MCF 10A (cell line): ENCODE data around the gene RAPGEF5. TPM values are rescaled to one million over a fixed set of nuclear protein-coding genes. Genes with fewer than 3 reads are reported as not detected.

Experiments
- BruUV-seq: library from RNA; stranded (reverse); fragments of 400-500 nt; replicated peaks from 2 replicates; lab custom pipeline; 2021; lab: Mats Ljungman, UMichigan
- CTCF ChIA-PET: fragments of 300-600 bp; sonication (Branson Sonifier 250); formaldehyde crosslinking; extraction: SDS; loops from one replicate; lab custom pipeline; 2021; ENCODE audit warnings: antibody characterized with exemption, inconsistent platforms; lab: Yijun Ruan, JAX
- POLR2A ChIA-PET: fragments of 300-600, 350-650 bp; sonication (Branson Sonifier 250); formaldehyde crosslinking; extraction: SDS; loops from one replicate; lab custom pipeline; 2020; ENCODE audit warnings: antibody characterized with exemption, inconsistent platforms; lab: Yijun Ruan, JAX
- DNase-seq: peaks from one replicate; pipeline ENCODE4 v3.0.0-alpha.2; 2018; ENCODE audit not compliant: unreplicated experiment
- H3K27ac Mint-ChIP-seq: one replicate; pipeline ENCODE4 v1.8.0; 2022; ENCODE audit warnings: mild to moderate bottlenecking, low read depth, mixed read lengths; ENCODE audit not compliant: unreplicated experiment
- H3K27me3 Mint-ChIP-seq: one replicate; pipeline ENCODE4 v1.8.0; 2022; ENCODE audit warnings: mixed read lengths; ENCODE audit not compliant: insufficient read depth, unreplicated experiment
- H3K36me3 Mint-ChIP-seq: one replicate; pipeline ENCODE4 v1.8.0; 2022; ENCODE audit warnings: mild to moderate bottlenecking, moderate library complexity, mixed read lengths; ENCODE audit not compliant: insufficient read depth, unreplicated experiment
- H3K4me1 Mint-ChIP-seq: one replicate; pipeline ENCODE4 v1.8.0; 2022; ENCODE audit warnings: mixed read lengths; ENCODE audit not compliant: insufficient read depth, unreplicated experiment
- H3K4me3 Mint-ChIP-seq: one replicate; pipeline ENCODE4 v1.8.0; 2022; ENCODE audit warnings: mild to moderate bottlenecking, moderate library complexity, mixed read lengths; ENCODE audit not compliant: unreplicated experiment
- H3K9me3 Mint-ChIP-seq: one replicate; pipeline ENCODE4 v1.8.0; 2022; ENCODE audit warnings: mixed read lengths; ENCODE audit not compliant: unreplicated experiment
- intact Hi-C: fragments of 100-400 bp; cut with micrococcal nuclease; formaldehyde crosslinking; loops from 2 replicates; pipeline ENCODE4 v1.14.1; 2022
- total RNA-seq: library from RNA; stranded (reverse); gene quantifications from 2 replicates; pipeline ENCODE4 v1.2.3, GENCODE V29; 2022
- TF ChIP-seq, protein P1 (sequence below): fragments of 200-600 bp; IDR thresholded peaks from one replicate; pipeline ENCODE4 v1.8.0; 2022; ENCODE audit warnings: antibody characterized with exemption, mild to moderate bottlenecking; ENCODE audit not compliant: unreplicated experiment

The RAPGEF5 gene
- total RNA-seq, 1 experiment from 2014 or later, result 1.9 TPM

DNA sequence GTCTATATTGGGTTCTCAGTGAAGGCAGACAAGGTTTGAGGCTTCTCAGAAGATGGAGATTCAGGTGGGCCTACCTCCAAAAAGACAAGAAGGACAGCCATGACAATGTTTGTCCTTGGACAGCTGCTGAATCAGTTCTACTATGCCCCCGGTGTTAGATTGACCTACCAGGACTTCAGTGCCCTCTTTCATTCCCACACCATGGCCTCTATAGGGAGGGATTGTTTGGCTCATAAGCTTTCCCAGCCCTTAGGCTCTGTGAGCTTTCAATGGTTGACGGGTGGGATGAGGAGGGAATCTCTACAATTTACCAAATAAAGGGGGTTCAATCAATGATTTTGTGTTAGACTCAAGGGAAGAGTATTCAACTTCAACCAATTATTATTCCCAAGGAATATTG lies 23.4 kb upstream of the RAPGEF5 start:
- Mint-ChIP-seq H3K27me3 (no peaks in the 10 kb centered on the region), H3K27ac (no peak overlapping the region), H3K36me3 (no peaks in the 10 kb centered on the region), H3K9me3 (no peaks in the 10 kb centered on the region), H3K4me1 (peaks cover under 1% of the 10 kb centered on the region), H3K4me3 (no peak overlapping the region)
- CTCF ChIA-PET, result interaction anchor here (1.5 kb wide), 1 partner anchor 297 kb away, joined by 4 read pairs; no protein-coding TSS in a partner anchor
- POLR2A ChIA-PET, result no interaction called here
- no peak for DNase-seq
- BruUV-seq, result no TSS peak
- intact Hi-C loops, result no loop called here
- TF ChIP-seq, protein P1, sequence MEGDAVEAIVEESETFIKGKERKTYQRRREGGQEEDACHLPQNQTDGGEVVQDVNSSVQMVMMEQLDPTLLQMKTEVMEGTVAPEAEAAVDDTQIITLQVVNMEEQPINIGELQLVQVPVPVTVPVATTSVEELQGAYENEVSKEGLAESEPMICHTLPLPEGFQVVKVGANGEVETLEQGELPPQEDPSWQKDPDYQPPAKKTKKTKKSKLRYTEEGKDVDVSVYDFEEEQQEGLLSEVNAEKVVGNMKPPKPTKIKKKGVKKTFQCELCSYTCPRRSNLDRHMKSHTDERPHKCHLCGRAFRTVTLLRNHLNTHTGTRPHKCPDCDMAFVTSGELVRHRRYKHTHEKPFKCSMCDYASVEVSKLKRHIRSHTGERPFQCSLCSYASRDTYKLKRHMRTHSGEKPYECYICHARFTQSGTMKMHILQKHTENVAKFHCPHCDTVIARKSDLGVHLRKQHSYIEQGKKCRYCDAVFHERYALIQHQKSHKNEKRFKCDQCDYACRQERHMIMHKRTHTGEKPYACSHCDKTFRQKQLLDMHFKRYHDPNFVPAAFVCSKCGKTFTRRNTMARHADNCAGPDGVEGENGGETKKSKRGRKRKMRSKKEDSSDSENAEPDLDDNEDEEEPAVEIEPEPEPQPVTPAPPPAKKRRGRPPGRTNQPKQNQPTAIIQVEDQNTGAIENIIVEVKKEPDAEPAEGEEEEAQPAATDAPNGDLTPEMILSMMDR, result no peak

DNA sequence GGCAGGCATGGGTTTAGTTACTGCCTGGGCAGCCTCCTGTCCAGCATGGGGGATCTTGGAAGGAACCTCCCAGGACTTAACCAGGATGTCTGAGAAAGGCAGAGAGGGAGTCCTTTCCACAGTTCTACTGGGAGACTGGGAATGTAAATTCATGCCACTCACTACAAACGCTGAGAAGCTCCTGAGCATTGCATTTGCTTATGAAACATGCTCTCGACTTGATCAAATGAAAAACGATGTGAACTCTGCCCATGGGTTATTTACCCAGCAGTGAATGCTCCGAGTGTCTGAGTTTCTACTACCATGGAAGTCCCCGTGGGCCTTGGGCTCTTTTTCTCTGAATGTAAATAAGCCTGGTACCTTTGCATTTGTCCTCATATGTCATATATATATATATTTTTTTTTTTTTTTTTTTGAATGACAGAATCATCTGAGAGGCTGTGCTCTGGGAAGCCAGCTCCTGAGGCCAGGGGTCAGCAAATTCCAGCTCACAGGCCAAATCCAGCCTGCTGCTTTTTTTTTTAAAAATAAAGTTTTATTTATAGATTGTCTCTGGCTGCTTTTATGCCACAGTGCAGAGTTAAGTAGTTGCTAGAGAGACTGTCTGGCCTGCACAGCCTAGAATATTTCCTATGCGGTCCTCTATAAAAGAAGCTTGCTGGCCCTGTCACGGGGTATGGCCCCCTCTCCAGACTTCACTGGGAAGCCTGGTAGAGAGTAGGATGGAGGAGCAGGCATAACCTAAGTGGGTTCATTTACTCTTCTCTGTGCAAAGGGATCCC lies 21.4 kb upstream of the RAPGEF5 start:
- CTCF ChIA-PET, result interaction anchor here (0.5 to 0.6 kb wide), 2 partner anchors 172 to 295 kb away, joined by 3 to 5 read pairs; no protein-coding TSS in a partner anchor
- H3K27me3 Mint-ChIP-seq, result no peaks in the 10 kb centered on the region
- no peaks in the 10 kb centered on the region for H3K36me3 Mint-ChIP-seq
- intact Hi-C loops, result no loop called here
- H3K9me3 Mint-ChIP-seq, result no peaks in the 10 kb centered on the region
- BruUV-seq, result no TSS peak
- no peak overlapping the region for H3K4me3 Mint-ChIP-seq
- no peak for DNase-seq
- H3K27ac Mint-ChIP-seq, result no peak overlapping the region
- peaks cover 6% of the 10 kb centered on the region for H3K4me1 Mint-ChIP-seq
- POLR2A ChIA-PET, result no interaction called here
- TF ChIP-seq, protein P1, result no peak

DNA sequence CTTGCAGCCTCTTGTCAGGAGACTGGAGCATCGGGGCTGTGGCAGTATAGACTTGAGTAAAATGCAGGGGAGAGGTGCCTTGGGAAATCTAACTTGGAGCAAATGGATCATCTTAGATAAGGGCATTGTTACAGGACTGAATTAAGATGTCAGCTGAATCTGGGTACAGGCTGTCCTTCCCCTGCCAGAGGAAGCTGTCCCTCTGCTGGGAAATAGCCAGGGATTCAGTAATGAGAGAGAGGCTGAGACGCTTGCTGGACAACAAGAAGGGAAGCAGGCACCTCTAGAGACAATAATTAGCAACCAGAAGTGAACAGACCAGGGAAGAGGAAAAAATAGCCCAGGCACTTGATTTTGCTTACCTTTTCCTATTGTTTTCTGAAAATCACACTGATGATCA lies 20.7 kb upstream of the RAPGEF5 start:
- no peak overlapping the region for H3K27ac Mint-ChIP-seq
- CTCF ChIA-PET, result interaction anchor here (0.7 kb wide), 1 partner anchor 268 kb away, joined by 4 read pairs; no protein-coding TSS in a partner anchor

More for the DNA sequence above, 20.7 kb upstream of the RAPGEF5 start:
- TF ChIP-seq, protein P1, result no peak
- Mint-ChIP-seq H3K27me3 (no peaks in the 10 kb centered on the region), H3K36me3 (no peaks in the 10 kb centered on the region), H3K4me3 (no peak overlapping the region), H3K4me1 (peaks cover 6% of the 10 kb centered on the region), H3K9me3 (no peaks in the 10 kb centered on the region)
- DNase-seq, result no peak
- no TSS peak for BruUV-seq
- POLR2A ChIA-PET, result no interaction called here
- intact Hi-C loops, result no loop called here
